ENCODE results near the gene LRSAM1.

GRCh38 chr9:127430415-127430814 is 20.9 kb upstream of the LRSAM1 start:
- TF ChIP-seq, protein P1, sequence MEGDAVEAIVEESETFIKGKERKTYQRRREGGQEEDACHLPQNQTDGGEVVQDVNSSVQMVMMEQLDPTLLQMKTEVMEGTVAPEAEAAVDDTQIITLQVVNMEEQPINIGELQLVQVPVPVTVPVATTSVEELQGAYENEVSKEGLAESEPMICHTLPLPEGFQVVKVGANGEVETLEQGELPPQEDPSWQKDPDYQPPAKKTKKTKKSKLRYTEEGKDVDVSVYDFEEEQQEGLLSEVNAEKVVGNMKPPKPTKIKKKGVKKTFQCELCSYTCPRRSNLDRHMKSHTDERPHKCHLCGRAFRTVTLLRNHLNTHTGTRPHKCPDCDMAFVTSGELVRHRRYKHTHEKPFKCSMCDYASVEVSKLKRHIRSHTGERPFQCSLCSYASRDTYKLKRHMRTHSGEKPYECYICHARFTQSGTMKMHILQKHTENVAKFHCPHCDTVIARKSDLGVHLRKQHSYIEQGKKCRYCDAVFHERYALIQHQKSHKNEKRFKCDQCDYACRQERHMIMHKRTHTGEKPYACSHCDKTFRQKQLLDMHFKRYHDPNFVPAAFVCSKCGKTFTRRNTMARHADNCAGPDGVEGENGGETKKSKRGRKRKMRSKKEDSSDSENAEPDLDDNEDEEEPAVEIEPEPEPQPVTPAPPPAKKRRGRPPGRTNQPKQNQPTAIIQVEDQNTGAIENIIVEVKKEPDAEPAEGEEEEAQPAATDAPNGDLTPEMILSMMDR (IDR thresholded peaks at IDR 0.05) = no peak
- TF ChIP-seq POLR2A (IDR thresholded peaks at IDR 0.05) (no peak), EP300 (IDR thresholded peaks at IDR 0.05) (no peak)

Measured in gastroesophageal sphincter (tissue), 3 donors.